ENCODE results near the gene DPH3. TPM values are rescaled to one million over a fixed set of nuclear protein-coding genes. Genes with fewer than 3 reads are reported as not detected.

The DPH3 gene
- total and polyA plus RNA-seq, 2 experiments from 2014 or later = 15.3 to 84.3 TPM

- no peak overlapping the region for H2AFZ ChIP-seq
- no peaks in the 10 kb centered on the region for H3F3A ChIP-seq (replicated peaks; ENCODE audit: low read depth)
- Mint-ChIP-seq H3K4me1 (no peaks in the 10 kb centered on the region), H3K9me3 (no peaks in the 10 kb centered on the region), H3K27me3 (ENCODE audit: insufficient read depth, low read depth, poor library complexity) (peaks cover 2% of the 10 kb centered on the region), H3K4me3 (no peak overlapping the region), H3K27ac (no peak overlapping the region), H3K36me3 (ENCODE audit: low read depth) (peaks cover 37% of the 10 kb centered on the region)
- H4K20me1 ChIP-seq (replicated peaks; ENCODE audit: insufficient read depth) = peaks cover 6% of the 10 kb centered on the region
- DNase-seq (ENCODE audit: low spot score) = no peak
- peaks cover 43% of the 10 kb centered on the region for H3K36me3 ChIP-seq (ENCODE audit: insufficient read depth)
- no peak overlapping the region for H3K4me3 ChIP-seq
- no peaks in the 10 kb centered on the region for H3K9me2 ChIP-seq (ENCODE audit: insufficient read depth)
- no peak overlapping the region for H3K4me2 ChIP-seq
- TF ChIP-seq ZNF462 (CRISPR knock-in tag; IDR thresholded peaks at IDR 0.05) = no peak
- no peak for TF ChIP-seq ZNF114 (CRISPR knock-in tag; IDR thresholded peaks at IDR 0.05)
- no peak for TF ChIP-seq EZH2phosphoT487 (IDR thresholded peaks at IDR 0.05; ENCODE audit: unreplicated experiment)
- TF ChIP-seq JUNB (IDR thresholded peaks at IDR 0.05; ENCODE audit: unreplicated experiment) = no peak
- no peak for TF ChIP-seq NANOG (IDR thresholded peaks at IDR 0.05; ENCODE audit: borderline replicate concordance)
- H3K27ac ChIP-seq (ENCODE audit: low read depth) = no peak overlapping the region
- no peak for ATAC-seq
- peaks cover 7% of the 10 kb centered on the region for H3K79me2 ChIP-seq (replicated peaks; ENCODE audit: insufficient read depth)
- no peaks in the 10 kb centered on the region for H3K27me3 ChIP-seq (ENCODE audit: insufficient read depth)
- H3K4me1 ChIP-seq (ENCODE audit: insufficient read depth) = no peaks in the 10 kb centered on the region
Observed at GRCh38 chr3:16273867-16274266, 9.1 kb upstream of the DPH3 start.

DNA sequence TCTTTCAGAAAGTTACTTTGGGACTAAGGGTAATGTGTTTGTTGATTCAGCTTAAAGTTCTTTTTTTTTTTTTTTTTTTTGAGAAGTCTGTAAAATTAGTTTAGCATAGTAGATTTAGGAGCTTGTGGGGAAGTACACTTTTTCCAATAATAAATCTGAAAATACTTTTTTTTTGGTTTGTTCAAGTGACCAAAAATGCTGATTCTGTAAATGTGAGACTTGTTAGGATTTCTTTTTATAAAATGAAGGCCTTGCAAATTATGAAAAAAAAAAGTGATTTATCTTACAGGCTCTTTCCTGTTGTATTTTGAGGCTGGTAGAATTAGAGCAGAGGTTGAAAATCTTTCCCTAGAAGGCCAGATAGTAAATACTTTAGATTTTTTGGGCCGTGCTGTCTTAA, 7.8 kb upstream of the DPH3 start:
- H4K20me1 ChIP-seq (replicated peaks; ENCODE audit: insufficient read depth) = no peaks in the 10 kb centered on the region; the same call in none of the 2 replicates
- ATAC-seq (no peak), DNase-seq (ENCODE audit: low spot score) (no peak)
- H3F3A ChIP-seq (replicated peaks; ENCODE audit: low read depth) = no peaks in the 10 kb centered on the region
- no peaks in the 10 kb centered on the region for H3K9me3 Mint-ChIP-seq
- no peak overlapping the region for H3K27ac Mint-ChIP-seq
- H3K36me3 Mint-ChIP-seq (ENCODE audit: low read depth) = peaks cover 35% of the 10 kb centered on the region
- peaks cover 39% of the 10 kb centered on the region for H3K36me3 ChIP-seq (ENCODE audit: insufficient read depth)
- H3K27ac ChIP-seq (ENCODE audit: low read depth) = no peak overlapping the region
- no peak overlapping the region for H3K4me3 Mint-ChIP-seq
- H3K79me2 ChIP-seq (replicated peaks; ENCODE audit: insufficient read depth) = peaks cover 17% of the 10 kb centered on the region
- H2AFZ ChIP-seq = no peak overlapping the region
- H3K4me2 ChIP-seq = no peak overlapping the region
- no peaks in the 10 kb centered on the region for H3K4me1 ChIP-seq (ENCODE audit: insufficient read depth)
- H3K4me1 Mint-ChIP-seq = peaks cover under 1% of the 10 kb centered on the region; the same call in 2 of the 3 replicates
- H3K27me3 ChIP-seq (ENCODE audit: insufficient read depth) = no peaks in the 10 kb centered on the region
- H3K4me3 ChIP-seq = no peak overlapping the region
- H3K27me3 Mint-ChIP-seq (ENCODE audit: insufficient read depth, low read depth, poor library complexity) = peaks cover 4% of the 10 kb centered on the region
- H3K9me2 ChIP-seq (ENCODE audit: insufficient read depth) = no peaks in the 10 kb centered on the region
- TF ChIP-seq JUNB (IDR thresholded peaks at IDR 0.05; ENCODE audit: unreplicated experiment) (no peak), EZH2phosphoT487 (IDR thresholded peaks at IDR 0.05; ENCODE audit: unreplicated experiment) (no peak), ZNF114 (CRISPR knock-in tag; IDR thresholded peaks at IDR 0.05) (no peak), EZH2 (IDR thresholded peaks at IDR 0.05; ENCODE audit: low read depth, unreplicated experiment) (no peak), REST (IDR thresholded peaks at IDR 0.05; ENCODE audit: unreplicated experiment) (no peak), POLR2AphosphoS5 (IDR thresholded peaks at IDR 0.05; ENCODE audit: low read depth) (no peak)
